GM12865 (cell line): Measurements from ENCODE around the gene BTBD1.
"Not testable (repeated sequence)": the region's sequence is repeated elsewhere in the genome, so short reads cannot be mapped to it uniquely, and the experiment has no call there.

Source experiments
- DNase-seq: peaks from one replicate; pipeline ENCODE4 v3.0.0; 2010; ENCODE audit warnings: low read depth
- H3K4me3 ChIP-seq: 2 replicates; pipeline ENCODE4 v1.5.1; 2011; ENCODE audit warnings: mild to moderate bottlenecking, low read depth, low read length, control low read depth
- CTCF ChIP-seq: IDR thresholded peaks from 2 replicates; pipeline ENCODE4 v1.5.1; 2011; ENCODE audit warnings: low read length, control low read depth, low read depth, inconsistent platforms; ENCODE audit not compliant: insufficient read depth; ENCODE audit errors: missing control alignments

The BTBD1 gene

GRCh38 chr15:83082730-83083386, 15.8 kb upstream of the BTBD1 start:
- no peak for DNase-seq

GRCh38 chr15:83081256-83082014, 14.4 kb upstream of the BTBD1 start:
- no peak for TF ChIP-seq CTCF
- no peak overlapping the region for H3K4me3 ChIP-seq

More at GRCh38 chr15:83082730-83083386, 15.8 kb upstream of the BTBD1 start:
- H3K4me3 ChIP-seq = no peak overlapping the region
- no peak for TF ChIP-seq CTCF

DNA sequence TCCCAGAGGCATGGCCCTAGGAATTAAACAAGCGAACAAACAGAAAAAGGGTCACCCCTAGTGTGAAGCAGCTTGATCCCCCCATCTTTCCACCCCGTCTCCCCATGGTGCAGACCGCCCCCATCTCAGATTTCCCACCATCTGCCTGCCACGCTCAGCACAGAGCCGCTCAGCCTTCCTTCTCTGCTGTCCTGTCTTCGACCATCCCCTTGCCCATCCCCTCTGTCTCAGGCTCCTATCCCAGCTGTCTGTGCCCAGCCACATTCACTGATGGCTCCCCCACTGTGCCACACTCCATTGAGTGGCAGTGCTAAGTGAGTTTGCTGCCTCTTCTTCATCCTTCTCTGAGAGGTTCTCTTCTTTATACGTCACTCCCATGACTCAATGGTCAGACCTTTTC, 11.7 kb upstream of the BTBD1 start:
- DNase-seq = no peak
- no peak for TF ChIP-seq CTCF
- no peak overlapping the region for H3K4me3 ChIP-seq

More at GRCh38 chr15:83081256-83082014, 14.4 kb upstream of the BTBD1 start:
- DNase-seq = no peak

DNA sequence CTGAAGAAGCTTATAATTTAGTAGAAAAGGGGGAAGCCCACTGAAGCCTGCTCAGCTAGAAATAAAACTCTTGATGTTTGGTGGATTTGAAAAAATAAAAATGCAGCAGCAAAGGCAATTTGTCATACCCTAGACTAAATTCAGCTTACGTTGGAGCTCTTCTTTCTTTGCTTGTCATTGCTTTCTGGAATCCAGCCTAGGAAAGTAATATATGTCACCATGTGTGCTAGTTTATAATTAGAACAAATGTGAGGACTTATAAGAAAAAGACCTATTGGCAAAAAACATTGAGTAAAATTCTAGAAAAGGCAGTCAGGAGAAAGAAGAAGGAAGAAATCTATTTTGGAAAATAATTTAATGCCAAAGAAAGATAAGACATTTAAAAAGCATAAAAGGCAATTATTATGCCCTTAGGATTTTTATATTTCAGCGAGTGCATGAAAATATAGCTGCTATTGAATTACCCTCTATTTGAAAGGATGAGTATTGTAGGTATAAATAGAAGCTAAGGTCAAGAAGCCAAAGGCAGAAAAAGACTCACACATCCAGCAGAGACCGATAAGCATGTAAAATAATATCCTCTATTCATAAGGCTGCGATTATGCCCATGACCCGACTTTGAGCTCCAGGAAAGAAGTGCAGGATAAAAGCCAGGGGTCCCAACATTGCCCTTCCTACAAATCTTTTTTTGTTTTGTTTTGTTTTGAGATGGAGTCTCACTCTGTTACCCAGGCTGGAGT, 10.6 kb upstream of the BTBD1 start:
- no peak overlapping the region for H3K4me3 ChIP-seq
- TF ChIP-seq CTCF = no peak
- DNase-seq = no peak

DNA sequence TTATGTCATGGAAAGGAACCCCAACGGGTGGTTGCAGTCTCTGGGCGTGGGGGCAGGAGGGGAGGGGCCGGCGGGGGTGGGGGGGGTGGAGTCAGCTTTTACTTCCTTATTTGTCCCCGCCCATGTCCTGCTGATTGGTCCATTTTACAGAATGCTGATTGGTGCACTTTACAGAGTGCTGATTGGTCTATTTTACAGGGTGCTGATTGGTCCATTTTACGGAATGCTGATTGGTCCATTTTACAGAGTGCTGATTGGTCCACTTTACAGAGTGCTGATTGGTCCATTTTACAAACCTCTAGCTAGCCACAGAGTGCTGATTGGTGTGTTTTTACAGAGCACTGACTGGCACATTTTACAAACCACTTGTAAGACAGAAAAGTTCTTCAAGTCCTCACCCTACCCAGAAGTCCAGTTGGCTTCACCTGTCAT, 2.2 kb upstream of the BTBD1 start:
- DNase-seq = peak; percentile 63

DNA sequence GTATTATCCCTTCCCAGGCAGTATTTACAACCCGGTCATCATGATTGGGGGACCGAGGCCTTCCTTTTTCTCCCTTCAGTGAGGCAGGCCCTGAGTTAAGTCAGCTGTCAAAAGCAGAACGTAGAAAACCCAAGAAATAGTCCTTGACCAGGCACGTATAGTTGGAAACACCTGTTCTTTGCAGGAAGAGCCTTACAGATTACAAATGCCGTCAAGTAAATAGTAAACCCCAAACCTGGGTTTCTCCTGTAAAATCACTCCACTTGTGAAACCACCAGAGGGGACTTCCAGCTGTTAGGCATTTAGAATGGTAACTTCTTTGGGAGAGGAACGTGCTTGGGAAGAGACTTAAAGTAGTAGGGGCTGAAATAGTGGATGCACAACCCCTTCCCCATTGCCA, 1.0 kb upstream of the BTBD1 start:
- no peak overlapping the region for H3K4me3 ChIP-seq
- no peak for TF ChIP-seq CTCF
- DNase-seq = no peak

More for the DNA sequence above, 2.2 kb upstream of the BTBD1 start:
- not testable (repeated sequence) for H3K4me3 ChIP-seq

DNA sequence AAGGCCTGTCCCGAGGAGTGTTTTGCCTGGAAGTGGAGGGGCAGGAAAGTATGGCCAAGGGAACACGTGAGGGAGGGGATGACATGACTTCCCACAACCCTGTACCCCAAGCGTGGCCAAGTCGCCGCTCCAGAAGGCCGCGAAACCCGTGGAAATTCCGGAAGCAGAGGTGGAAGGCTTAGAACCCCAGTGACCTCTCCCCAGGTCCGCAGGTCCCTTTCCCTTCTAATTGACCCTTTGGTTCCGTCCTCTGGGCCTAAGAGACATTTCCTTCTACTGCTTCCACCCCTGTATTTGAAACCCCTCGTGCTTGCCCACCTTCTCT, 548 bp upstream of the BTBD1 start:
- no peak for DNase-seq

More for the DNA sequence above, 548 bp upstream of the BTBD1 start:
- peak overlapping the region; percentile 98 for H3K4me3 ChIP-seq
- no peak for TF ChIP-seq CTCF
